SH-SY5Y (cell line): Measurements from ENCODE around the gene ZNF775.

Experiments used
- GATA2 ChIP-seq: IDR thresholded peaks from 2 replicates; pipeline ENCODE4 v1.6.1; 2011; ENCODE audit warnings: mild to moderate bottlenecking, low read depth, low read length
- GATA3 ChIP-seq: IDR thresholded peaks from 2 replicates; pipeline ENCODE4 v1.6.1; 2011; ENCODE audit warnings: low read depth, mild to moderate bottlenecking, low read length, moderate library complexity

- TF ChIP-seq GATA2, result no peak
- no peak for TF ChIP-seq GATA3
Measured at GRCh38 chr7:150435390-150436073, 56.4 kb downstream of the ZNF775 start.
